CMK (cell line): ENCODE results near the gene COL10A1.

Experiments
- DNase-seq: peaks from one replicate; pipeline ENCODE4 v3.0.0-alpha.2; 2010; ENCODE audit warnings: low read depth

The COL10A1 gene

GRCh38 chr6:116126032-116126431, at the start of gene COL10A1:
Gene COL10A1 (minus strand): TSS chr6:116126132. CDS start chr6:116125492, 640 bp downstream.
- no peak for DNase-seq

DNA sequence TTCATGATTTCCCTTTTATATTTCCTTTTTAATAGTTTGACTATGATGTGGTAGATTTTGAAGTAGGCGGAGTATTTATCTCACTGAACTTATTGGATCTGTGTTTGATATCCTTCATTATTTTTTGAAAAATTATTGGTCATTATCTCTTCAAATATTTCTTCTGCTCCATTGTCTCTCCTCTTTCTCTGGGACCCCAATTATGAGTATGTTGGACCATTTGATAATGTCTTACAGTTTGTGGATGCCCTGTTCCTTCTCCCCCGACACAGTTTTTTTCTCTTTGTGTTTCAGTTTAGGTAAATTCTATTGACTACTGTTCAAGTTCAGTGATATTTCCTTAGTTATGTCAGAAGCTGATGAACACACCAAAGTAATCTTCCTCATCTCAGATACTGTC, 49.4 kb upstream of the COL10A1 start:
- DNase-seq: no peak

DNA sequence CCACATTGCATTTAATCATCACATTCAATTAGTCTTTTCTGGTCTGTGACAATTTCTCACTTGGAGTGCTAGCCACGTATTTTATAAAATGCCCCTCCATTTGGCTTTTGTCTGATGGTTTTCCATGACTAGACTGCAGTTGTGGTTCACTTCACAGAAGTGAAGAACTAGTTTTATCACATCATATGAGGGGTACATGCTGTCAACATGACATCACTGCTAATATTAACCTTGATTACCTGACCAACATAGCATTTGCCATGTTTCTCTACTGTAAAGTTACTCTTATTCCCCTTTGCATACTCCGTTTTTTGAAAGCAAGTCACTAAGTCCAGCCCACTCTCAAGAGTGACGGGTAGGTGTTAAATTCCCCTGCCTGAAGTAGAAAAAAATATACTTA, 48.0 kb upstream of the COL10A1 start:
- no peak for DNase-seq

DNA sequence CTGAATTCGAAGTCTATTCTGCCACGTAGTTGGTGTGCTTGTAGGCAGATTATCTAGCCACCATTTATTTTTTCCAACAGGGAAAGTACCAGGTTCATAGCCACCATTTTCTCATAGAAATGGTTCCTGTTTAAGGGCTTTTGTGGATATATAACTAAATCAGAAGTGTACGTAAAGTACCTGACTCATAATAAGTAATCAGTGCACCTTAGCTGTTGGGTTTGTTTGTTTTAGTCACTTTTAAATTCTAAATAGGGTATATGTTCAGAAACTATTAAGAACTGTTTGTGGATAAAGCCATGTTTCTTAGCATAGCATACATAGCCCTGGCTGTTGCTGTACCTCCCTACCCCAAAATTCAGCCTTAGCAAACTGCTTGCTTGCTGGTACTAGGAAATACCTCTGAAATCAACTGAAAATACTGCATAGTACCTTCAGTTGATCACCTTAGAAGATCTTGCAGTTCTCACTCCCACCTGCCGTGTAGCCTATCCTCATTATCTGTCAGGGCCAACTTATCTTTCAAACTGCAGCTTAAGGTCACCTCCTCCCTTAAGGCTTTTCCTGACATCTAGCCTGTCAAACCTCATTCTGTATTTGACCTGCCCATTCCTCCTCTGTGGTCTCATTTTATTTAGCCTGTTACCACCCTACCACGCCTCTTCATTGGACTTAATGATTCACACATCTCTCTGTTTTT, 44.6 kb upstream of the COL10A1 start:
- no peak for DNase-seq

DNA sequence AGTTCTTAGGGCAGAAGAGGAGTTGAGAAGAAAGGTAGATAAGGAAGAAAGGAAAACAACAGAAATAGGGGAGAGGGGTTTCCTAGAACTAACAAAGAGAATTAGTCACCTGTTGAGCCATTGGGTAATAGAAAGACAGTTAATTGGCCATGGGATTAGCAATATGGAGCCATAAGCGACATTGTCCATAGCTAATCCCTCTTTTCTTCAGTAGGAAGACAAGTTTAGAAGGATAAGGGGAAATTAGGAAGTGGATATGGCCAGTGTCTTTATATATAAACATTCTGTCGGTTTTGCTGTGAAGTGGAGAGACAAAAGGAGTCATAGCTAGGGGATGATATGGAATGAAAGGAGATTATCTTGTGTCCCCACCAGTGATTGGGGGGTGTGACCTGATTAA, 43.9 kb upstream of the COL10A1 start:
- DNase-seq: no peak

DNA sequence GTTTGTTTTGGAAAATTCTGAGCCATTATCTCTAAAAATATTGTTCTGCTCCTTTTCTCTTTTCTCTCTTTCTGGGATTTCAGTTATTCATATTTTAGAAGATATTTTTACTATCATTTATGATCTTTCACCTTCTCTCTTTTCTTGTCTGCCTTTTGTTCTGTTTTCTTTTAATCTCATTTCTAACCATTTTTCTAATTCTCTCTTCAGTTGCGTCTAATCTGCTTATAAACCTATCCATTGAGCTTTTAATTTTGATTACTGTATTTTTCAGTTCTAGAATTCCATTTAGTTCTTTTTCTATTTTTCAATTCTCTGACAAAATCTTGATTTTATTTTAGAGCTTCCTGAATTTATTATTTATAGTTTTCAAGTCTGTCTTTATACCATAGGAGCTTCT, 42.2 kb upstream of the COL10A1 start:
- no peak for DNase-seq

DNA sequence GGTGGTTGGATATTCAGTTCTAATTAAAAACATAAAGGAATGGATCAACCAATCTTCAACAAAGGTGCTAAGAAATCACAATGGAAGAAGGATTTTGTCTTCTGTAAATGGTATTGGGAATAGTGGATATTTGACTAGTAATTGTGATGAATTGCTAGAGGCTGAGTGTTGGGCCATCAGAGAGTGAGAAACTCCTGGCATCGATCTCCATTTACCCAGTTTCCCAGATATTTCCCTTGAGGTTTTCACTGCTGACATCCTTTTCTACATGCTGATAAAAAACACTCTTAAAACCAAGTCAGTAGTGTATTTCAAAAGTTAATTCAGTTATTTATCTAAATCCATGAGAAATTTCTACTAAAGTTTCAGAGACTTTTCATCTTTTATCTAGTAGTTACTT, 40.4 kb upstream of the COL10A1 start:
- no peak for DNase-seq

DNA sequence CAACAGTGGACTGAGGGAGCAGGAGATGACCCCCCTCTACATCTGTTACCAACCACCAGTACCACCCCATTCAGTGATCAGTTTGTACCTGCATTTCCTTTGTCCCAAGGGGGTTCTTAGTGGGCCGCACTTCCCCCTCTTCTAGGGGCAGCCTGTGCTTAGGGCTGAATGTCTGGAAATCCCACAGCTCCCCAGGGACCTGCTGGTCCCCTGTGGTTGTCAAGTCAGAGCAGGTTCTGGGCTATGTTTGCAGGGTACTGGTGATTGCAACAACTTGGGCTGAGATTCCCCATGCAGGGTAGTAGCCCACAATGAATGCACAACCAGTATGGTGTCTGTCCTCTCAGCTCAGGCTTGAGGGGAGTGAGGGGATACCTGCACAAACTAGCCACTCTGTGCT, 39.7 kb upstream of the COL10A1 start:
- no peak for DNase-seq

DNA sequence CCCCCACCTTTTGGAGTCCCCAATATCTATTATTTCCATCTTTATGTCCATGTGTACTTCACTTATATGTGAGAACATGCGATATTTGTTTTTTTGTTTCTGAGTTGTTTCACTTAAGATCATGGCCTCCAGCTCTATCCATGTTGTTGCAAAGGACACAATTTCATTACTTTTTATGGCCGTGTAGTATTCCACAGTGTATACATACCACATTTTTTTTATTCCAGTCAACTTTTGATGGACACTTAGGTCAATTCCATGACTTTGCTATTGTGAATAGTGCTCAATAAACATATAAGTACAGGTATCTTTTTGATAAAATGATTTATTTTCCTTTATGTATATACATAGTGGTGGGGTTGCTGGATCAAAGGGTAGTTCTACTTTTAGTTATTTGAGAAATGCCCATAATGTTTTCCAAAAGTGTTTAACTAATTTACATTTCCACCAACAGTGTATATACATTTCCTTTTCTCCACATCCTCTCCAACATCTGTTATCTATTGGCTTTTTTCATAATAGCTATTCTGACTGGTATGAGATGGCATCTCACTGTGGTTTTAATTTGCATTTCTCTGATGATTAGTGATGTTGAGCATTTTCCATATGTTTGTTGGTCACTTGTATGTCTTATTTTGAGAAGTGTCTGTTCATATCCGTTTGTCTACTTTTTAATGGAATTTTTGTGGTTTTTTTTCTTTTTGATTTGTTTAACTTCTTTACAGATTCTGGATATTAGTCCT, 34.0 kb upstream of the COL10A1 start:
- no peak for DNase-seq

DNA sequence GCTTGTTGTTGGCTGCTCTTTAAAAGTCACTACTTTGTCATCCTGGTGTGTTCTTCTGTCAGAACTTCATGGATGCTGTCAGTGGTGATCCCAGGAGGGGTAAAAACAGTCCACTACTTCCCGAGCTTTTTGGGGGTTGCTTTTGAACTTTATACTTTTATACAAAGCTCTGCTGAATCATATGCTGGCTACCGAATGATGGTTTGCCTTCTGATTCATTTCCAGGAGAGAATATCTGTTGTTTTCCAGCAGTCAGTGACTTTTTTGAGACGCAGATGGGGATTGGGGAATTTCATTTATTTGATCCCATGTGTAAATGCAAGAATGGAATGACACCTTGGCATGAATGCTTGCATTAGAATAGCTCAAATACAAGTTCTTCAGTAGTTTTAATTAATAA, 32.7 kb upstream of the COL10A1 start:
- no peak for DNase-seq

GRCh38 chr6:116157391-116157790, 31.5 kb upstream of the COL10A1 start:
- DNase-seq: no peak

GRCh38 chr6:116156405-116157326, 30.7 kb upstream of the COL10A1 start:
- peak; percentile 4 for DNase-seq

DNA sequence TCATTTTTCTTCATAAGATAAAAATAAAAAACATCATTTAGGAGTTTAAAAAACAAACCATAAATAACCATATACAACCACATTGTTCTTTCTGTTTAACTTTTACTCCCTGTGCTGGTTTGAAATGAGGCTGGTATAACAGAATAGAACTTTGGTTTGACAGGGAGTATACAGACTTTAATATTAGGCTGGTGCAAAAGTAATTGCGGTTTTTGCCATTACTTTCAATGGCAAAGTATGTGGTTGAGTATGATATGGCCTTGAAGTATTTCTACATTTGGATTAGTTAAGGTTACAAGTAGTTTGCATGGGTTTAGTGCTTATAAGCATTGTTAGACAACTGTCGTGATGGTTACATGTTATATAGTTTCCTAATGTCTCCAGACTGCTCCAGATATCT, 29.0 kb upstream of the COL10A1 start:
- DNase-seq: no peak

DNA sequence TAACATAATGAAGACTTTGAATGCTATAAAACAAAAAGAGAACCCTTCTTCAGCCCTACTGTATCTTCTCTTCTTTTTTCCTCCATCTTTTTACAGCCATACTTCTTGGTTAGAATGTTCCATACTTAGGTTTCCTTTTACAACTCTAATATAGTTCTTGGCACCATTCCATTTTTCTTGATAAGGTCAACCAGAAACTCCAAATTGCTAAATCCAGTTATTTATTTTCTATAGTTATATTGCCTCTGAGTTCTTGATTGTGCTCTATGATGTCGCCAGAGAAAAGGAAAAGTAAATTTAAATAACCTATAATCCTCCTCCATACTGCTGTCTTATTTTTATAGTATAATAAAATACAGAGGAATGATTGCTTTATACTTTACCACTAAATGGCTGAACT, 26.7 kb upstream of the COL10A1 start:
- DNase-seq: no peak

DNA sequence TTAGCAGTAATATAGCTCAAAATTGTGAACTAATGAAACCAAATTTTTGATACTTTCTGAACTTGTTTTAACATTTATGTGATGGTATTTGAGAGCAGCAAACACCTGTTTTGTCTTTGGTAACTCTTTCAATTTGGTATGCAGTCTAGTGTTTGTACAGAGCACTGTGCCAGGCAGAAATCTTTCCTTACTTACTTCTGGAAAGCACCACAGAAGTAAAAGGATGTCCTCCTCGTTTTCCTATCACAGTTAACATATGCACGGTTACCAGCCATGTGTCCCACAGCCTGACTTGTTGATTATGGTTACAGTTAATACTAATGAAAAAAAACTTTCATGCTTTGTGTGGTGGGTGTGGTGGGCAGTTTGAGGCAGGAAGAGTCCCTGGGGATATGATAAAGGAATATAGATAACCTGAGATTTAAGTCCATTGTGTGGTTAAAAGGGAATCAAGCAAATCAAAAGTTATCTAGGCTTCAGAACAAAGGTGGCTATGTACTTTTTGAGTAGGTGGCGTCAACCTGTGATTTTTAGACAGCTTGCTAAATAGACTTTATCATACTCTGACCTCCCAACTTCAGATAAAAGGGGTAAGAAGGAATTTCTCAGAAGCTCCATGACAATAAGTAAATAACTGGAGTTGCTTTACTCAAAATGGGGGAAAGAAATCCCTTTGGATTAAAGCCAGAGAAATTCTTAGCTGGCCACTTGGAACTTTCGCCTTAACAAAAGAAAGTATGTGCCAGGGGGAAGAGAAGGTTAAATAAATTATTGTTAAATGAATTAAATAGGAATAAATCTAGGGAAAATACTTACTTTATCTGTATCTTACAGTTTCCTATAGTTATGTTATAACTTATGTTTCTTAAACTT, 20.1 kb upstream of the COL10A1 start:
- DNase-seq: peak; percentile 3

GRCh38 chr6:116144605-116145004, 18.7 kb upstream of the COL10A1 start:
- DNase-seq: no peak

- no peak for DNase-seq
These were observed 14.0 kb upstream of the COL10A1 start for GRCh38 chr6:116139917-116140316.

- DNase-seq: no peak
These were observed 11.0 kb upstream of the COL10A1 start for GRCh38 chr6:116136933-116137340.

GRCh38 chr6:116136373-116136772, 10.4 kb upstream of the COL10A1 start:
- DNase-seq: no peak

DNA sequence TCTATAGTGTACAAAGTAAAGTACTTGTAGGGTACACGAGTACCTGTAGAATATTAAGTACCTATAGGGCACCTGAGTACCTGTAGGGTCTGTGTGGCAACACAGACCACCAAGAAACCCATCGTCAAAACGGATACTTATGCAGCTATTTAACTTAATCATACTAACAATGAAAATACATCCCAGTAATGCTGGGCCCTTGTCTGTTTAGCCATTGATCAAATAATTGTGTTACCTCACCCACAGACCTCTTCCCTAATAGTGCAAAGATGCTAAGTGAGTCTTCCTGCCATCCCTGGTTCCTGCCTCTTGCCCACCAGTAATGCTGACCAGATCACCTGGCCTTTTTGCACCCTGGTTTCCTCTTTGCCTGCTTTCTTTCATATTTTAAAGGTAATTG, 7.5 kb upstream of the COL10A1 start:
- DNase-seq: no peak

DNA sequence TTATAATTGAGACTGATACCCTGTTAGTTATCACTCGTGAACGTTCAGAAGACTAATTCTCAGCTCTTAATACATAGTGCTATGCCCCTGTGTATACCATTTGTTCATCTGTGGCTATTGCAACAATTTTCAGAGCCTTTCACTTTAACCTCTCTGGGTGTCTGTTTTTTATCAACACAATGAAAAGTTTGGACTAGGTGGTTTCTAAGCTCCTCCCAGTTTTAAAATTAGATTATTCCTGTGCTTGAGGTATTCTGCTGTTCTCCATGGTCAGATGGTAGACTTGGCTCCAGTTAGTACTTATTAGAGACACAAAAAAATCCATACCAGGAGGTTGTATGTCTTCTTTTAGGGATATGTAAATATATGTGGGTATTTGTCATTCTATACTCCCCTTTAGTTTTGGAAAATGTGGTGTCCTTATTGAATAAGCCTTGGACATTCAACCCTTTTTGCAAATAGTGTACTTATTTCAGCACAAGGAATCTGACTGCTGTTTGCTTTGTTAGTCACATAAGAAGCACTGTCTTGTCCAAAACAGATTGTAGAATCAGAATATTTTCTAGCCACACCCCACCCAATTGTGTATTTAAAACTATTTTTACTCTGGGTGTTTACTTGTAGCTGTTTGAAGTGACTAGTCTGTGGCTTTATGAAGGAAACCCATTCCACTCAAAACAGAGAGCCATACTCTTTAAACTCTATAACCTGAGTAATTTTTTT, 2.0 kb upstream of the COL10A1 start:
- no peak for DNase-seq
